Measurements from ENCODE around the gene BCL11A.

The BCL11A gene

DNA sequence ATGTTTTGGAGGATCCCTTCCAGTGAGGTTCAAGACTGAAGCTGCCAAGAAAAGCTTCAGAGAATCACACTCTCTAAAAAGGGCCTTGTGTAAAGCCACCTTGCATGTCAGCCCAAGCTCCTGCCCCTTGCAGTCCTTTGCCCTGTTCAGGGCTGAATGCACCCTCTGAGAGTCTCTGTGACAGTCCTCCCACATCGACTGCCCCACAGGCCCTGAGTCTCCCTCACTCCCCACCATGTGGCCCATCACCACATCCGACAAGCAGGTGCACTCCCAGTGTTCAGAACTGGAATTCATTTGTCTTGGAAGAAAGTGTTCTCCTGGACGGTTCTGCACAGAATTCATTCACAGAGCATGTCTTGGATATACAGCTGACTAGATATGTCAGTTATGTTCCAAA is 31.0 kb downstream of the BCL11A start:
- no peak for DNase-seq

DNA sequence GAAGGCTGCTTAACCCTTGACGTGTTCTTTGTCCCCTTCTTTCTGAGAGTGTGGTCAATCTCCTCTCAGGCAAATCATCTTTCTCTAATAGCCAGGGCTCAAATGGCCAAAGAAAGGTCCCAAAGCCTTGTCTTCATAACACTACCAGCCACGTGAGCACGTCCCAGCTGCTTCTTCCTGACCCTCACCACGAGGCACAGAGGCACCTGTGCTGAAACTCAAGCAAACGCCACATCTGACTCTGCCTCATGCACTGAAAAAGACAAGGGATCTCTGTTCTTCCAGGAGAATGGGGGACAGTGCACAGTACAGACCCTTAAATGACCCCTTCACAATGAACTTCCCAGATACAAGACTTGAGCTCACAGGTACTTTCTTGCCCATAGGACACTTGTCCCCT is 31.8 kb downstream of the BCL11A start:
- DNase-seq = no peak

DNA sequence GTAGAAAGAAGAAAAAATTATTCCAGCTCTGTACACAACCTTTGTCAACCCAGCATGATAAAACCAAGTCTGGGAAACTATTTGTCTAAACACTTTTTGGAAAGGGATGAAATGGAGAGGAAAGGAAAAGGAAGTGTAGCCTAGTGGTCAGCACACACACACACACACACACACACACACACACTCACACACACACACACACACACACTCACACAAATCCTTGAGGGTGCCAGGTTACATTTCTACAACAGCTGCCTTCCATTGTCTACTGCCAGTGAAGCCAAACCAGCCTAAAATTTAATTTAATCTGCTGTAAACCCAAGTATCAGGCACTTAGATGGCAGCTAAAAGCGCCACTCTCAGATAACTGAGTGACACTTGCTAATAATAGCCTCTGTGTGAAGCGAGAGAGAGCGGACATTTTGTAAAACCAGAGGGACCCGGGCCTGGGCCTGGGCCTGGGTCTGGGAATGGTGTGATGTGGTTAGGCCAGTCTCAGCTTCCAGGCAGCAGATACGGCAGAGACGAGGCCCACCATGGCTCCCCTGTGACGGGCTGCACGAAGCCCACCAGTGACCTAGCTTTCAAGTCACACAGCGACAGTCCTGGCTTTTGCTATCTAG is 32.4 kb downstream of the BCL11A start:
- no peak for DNase-seq

DNA sequence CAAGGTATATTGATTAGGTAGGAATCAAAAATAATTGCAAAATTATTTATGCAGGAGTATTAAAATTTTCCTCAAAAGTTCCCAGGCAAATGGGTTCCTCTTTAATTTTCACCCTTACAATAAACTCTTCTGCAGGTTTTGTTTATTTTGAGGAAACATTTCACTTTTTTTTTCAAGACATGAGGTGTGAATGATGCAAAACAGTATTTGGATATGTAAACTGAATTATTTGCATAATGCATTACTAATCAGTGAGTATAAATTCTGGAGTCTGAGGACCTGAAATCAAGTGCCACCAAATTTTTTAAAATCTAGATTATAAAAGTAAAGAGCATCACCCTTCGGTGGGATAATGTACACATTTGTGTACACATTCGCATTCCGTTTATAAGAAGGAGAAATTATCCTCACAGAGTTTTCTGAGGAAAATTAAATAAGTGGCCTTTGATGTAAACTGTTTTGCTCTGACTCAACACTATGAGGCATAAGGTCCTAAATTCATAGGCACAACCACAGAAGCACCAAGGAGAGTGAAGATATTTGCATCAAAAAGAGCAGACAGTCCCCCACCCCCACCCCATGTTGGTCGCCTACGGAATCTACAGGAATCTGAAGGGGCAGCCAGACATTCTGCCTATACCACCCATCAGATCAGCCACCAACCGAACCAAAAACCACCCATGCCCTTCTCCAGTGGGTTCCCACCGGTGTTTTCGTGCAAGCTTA is 33.1 kb downstream of the BCL11A start:
- DNase-seq = no peak

DNA sequence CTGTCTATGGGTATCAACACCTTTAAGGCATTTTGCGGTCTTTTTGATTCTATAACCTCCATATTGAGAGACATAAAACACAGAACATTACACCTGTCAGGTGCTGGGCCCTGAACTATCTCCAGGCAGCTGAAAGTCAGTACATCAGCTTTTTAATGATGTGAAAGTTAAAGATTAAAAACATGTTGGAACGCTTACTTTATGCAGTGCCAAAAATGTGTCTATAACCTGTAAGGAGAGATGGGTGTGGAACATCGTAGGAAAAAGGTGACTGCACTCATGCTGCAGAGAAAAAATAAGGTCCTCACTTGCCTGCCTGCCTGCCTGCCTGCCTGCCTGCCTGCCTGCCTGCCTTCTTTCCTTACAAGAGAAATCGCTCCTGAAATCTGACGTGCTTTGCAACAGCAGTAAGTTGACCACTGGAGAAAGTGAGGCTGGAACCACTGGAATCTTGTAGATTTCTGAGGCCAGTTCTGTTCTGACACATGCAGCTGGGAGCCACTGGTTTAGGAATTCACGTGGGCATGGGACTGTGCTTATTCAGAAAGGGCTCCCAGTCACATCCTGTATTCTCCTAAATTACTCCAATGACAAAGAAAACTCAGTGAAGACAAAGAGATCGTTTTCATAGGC is 34.1 kb downstream of the BCL11A start:
- no peak for DNase-seq

DNA sequence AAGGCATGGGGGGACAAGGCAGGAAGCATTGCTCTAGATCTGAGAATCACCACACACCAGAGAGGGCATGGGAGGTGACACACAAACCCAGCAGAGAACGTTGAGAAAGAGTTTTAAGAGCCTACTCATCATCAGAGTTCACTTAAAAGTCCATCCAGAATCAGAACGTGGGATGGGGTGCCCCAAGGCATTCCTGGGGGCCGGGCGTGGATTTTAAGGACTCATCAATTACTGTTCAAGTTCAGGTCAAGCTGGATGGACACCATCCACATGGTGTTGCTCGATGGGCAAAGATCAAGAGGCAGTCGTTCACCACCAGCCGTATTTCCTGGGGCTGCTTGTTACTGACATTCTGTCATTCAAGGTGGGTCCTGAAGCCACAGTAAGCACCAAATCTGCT is 34.9 kb downstream of the BCL11A start:
- no peak for DNase-seq

DNA sequence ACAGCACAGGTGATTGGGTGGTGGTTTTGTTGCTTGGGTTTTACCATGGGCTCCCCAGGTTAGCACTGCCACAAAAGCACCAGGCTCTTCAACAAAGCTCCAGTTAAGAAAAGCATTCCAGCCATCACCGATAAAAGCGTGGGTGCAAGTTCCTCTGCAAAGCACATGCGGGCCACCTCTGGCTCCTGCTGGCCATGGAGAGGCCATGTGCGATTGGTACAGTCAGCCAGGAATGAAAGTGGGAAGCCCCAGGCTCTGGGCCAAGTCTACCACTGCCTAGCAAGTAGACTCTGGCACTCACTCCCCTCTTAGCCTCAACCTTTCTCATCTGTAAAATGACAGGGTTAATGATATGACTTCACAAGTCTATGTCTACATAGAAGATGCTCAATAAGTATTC is 36.0 kb downstream of the BCL11A start:
- no peak for DNase-seq

DNA sequence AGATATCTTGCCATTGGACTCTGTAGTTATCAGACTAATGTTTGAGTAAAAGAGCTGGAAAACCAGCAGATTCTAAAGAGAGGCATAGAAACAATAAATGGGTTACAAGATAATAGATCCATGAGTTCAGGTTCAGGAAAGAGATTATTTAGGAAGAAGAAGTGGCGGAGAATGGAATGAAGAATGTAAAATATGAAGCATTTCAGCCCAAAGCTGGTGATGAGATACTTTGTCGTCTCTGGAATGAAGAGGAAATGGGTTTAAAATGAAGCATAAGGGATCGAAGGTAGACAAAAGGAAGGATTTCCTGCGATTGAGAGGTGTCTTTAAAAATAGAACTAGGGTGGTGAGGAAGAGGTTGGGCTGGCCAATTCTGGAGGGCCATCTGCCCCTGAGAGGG is 36.6 kb downstream of the BCL11A start:
- DNase-seq = no peak

DNA sequence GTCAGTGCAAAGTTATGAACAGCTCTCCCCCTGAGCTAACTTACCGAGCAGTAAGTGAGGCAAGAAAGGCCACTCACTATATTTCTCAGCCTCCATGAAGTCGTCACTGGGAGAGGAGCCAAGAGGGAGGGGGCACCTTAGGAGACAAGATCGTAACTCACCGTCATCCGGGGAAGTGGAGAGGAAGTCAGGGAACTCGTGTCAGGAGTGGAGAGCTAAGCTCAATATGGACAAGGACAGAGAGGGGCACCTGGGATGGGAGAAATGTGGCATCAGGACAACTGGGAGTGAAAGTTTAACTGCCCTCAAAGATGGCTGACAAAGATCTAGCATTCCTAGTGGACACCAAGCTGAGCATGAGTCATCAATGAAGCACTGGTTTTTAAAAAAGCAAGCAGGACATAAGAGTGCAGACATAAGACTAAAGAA is 37.1 kb downstream of the BCL11A start:
- no peak for DNase-seq

DNA sequence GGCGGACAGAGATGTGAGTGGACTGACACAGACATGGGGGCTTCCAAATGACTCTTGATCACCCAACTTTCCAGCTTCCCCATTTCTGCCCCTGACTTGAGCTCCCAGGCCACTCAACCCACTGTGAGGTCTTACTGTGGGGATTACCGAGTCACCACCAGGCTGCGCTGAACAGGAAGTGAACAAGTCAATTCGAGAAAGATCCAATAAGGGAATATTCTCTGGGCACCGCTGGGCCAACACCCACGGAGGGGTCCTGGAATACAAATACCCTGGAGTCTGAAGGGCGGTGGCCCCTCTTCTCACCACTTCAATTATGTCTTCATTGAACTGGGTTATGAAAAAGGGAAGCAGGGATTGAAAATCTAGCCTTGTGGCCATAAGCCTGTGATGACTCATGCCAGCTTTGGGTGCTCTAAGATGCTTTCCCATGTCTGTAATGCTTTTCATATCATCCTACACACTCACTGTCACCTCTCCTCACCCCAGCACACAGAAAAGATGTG is 37.7 kb downstream of the BCL11A start:
- DNase-seq = no peak

DNA sequence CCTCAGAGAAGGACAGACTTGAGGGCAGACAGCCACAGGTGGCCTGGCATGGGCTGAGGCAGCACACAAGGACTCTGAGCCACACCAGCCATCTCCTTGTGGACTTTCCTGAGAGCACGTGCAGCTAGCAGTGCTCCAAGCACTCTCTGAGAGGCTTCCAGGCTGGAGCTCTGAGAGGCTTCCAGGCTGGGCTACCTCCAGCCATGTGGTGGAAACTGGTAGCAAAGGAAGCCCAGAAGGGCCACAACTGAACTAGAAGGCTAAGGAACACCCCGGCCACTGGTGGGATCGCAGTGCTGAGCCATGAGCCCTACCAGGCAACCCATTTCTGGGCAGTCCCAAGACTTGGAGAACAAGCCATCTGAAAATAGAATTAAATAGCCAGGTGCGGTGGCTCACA is 39.5 kb downstream of the BCL11A start:
- no peak for DNase-seq

DNA sequence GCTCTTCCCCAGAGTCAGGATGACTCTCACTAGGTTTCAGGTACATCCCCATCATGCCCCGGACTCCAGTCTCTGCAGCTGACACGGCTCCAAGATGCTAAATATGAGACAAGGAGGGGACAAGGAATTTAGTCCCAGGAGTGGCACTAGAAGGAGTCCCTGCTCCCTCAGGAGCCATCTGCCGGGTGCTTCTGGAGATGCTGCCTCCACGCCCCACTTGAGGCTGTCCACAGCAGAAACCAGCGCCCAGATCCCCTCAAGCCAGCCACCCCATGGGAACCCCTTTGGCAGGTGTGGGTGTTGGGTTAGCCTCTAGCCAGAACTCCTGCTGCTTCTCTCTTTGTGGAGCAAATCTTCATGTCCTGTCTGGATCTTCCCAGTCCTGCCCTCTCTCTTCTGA is 40.3 kb downstream of the BCL11A start:
- DNase-seq = no peak

DNA sequence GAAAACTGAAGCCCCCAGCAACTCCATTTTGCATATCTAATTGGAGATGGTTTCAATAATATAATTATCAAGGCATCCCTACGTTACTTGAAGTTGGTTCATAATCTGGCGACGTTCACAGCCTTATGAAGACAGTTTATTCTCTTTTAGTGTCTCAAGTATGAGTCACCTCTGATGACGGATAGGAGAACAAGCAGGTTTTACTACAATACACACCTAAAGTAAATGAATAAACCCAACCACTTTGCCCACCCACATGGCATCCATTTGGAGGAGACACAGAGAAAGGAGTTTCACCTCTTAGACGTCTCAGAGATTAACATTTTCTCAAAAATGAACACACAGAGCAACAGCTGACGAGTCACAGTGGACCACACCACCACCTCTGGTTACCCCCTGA is 40.8 kb downstream of the BCL11A start:
- no peak for DNase-seq

DNA sequence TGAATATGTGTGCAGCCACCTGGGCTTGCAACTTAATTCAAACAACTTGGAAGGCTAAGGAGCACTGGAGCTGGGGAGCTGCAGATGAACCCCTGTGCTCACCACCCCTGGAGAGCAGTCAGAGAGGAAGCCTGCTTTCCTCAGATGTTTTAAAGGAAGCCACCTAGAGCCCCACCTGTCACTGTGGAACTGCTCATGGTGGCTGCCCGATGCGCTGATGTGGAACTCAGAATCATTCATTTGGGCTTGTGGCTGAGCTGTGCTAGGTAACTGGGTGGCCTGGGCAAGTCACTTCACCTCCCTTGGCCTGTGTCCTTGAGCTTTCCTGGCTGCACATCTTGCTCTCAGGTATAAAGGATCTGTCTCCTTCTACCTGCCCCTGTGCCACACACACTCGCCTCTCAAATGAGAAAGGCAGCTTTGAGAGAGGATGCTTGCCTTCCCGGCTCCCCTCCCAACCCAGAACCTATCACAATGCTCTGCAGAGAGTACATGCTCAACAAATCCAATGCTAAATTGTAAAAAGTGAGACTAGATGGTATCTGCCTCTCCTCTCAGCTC is 41.3 kb downstream of the BCL11A start:
- no peak for DNase-seq

DNA sequence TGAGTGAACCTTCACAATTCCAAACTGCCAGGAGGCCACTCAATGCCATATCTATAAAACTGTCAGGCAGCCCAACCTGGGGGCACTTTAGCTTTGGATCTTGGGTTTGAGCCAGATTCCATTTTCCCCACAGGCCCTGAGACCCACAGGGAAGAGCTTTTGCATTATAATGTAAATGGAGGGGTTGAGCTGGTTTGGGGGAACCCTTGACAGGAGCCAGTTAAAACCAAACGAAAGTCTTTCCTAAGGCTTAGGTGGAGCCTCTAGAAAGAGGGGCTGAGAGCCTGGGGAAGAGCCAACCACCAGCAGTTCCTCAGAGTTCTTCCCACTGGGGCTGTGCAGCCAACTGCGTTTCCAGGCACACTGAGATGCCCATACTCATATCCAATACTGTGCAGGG is 42.7 kb downstream of the BCL11A start:
- DNase-seq = no peak

DNA sequence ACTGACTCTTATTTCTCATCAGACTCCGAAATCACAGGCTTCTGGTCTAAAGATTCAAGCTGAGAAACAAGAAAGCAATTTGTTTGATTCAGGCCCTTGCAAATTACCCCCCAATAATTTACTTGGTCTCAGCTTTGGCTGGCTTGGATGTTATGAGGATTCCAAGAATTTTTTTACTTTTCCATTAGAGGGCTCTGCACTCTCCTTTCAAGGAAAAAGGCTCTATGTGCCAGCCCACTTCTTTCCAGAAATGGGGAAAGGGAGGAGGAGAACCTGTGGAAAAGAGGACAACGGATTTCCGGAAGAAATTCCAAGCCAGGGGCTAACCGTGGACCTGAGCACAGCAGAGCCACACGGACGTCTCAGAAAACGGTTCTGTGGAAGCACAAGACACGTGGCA is 44.4 kb downstream of the BCL11A start:
- no peak for DNase-seq

DNA sequence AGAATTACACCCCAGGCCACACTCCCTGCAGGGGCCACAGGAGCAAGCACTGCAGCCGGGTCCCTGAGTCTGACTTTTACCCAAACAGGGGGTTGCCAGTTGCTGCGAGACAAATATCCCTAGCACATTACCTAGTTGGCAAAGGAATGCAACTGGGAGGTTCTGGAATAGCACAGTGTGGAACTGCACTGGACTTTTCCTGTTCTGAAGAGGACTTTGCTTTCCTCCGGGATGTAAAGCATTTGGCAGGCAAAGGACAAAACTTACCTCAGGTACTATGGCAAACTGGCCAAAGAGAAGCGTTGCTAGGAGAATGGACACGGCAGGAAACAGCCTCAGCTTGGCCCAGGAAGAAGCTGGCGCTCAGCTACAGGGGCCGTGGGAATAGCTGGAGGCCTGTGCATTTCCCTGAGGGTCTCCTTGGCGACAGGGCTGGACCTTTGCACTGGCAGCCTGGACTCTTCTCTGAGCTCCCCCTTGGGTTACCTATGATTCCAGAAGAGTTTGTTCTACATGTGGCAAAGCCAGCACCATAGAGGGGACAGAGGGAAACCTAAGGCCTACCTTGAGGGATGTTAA is 45.0 kb downstream of the BCL11A start:
- no peak for DNase-seq

DNA sequence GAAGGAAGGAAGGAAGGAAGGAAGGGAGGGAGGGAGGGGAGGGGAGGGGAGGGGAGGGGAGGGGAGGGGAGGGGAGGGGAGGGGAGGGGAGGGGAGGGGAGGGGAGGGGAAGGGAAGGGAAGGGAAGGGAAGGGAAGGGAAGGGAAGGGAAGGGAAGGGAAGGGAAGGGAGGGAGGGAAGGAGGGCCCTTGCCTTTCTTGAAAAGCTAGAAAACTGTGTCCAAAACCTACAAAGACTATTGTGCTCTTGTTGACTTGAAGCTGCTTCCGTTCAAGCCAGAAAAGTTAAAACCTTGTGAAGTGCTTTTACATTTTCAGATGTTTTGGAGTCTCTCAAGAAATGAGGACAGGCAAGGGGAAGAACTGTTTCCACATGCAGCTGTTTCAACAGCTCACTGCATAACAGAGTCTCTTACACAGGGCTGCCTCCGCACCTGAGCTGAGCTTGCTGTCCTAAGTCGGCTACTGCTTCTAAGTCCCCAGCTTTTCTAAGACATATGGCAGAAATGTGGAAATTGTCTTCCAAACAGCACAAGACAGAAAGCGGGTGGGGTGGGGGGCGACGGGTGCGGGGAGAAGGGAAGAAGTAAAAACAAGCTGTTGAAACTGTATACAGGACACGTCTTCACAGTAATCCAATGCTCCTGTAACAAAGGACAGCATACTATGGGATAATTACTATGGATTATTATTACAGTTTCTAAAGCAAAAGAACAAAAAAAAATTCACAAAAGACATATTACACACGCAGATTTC is 46.1 kb downstream of the BCL11A start:
- no peak for DNase-seq

DNA sequence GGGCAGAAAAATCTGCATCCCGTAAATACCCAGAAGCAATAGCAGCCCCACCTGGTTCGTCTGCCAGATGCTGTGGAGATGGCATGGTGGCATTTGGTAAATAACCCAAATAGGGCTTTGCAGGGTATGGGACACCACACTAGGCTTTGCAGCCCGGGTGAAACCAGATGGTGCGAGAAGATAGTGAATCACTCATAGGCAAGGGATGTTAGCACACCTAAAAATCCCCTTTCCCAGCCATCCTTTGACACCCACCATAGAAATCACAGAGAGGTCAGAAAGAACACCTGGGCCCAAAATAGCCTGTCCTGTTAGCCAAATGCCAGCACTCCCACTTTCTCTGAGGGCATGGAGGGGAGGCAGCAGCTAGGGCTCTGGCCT is 47.6 kb downstream of the BCL11A start:
- no peak for DNase-seq

DNA sequence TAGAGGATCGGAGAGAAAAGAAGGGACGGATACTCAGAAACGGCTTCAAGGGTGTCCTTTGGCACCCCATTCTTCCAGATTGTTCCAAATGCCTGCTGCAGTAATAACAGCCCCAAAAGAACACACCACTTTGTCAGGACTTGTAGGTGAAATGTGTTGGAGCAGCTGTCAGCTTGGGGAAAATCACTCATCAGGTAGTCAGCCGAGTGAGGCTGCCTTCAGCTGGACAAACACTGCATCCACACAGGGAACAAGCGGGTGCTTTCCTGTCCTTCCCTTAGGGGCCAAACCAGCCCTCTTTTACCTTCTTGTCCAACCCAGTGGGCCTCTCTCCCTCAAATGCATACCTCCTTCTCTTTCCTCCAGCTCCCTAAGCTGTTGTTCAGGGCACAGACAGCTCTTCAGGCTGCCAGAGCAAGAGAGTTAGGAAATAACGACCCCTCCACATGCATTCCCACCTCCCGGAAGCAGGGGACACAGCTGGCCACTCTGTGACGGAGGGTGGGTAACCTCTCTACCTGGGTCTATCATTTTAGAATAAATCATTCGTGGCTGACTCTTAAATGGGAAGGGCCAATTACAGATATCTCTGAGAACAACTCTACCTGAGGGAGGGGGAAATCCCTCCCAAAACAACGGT is 48.1 kb downstream of the BCL11A start:
- no peak for DNase-seq

DNA sequence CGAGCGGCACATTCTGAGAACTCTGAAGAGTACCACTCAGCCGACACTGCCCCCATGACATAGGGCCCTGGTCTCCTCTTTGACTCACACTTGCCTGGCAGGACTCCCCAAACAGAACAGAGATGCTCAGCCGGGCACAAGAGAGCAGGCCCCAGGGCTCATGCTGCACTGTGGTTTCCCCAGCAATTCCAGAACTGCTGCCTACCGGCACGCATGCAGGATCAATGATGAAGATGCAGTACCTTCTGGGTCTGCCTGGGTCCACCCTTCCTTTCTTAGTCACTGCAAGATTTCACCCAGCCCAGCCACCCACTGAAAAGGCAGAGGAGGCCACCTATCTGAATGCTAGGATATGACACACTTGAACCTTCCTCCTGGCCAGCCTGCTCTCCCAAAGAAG is 49.4 kb downstream of the BCL11A start:
- DNase-seq = no peak

DNA sequence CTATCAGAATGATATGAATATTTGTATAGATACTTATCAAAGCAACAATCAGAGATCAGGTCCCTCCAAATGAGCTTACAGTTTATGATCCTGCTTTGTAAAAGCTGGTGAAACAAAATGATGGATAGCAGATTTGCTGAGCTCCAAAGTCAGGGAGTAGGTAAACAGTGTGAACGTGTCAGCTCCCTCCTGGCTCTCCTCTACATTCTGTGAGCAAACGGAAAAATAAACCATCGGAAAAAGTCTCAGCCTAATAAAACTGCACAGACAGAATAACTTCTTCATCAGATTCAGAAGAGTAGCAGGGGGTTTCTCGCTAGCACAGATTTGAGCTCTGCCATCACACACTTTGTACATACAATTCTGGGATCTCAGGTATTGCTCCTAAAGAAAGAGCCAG is 51.3 kb downstream of the BCL11A start:
- DNase-seq = no peak
